ENCODE results near the gene SUSD1.
A peak's percentile ranks its signal among the peaks of the same experiment; 100 is the strongest.
"Not testable (repeated sequence)": the region's sequence is repeated elsewhere in the genome, so short reads cannot be mapped to it uniquely, and the experiment has no call there.

Gene SUSD1

DNA sequence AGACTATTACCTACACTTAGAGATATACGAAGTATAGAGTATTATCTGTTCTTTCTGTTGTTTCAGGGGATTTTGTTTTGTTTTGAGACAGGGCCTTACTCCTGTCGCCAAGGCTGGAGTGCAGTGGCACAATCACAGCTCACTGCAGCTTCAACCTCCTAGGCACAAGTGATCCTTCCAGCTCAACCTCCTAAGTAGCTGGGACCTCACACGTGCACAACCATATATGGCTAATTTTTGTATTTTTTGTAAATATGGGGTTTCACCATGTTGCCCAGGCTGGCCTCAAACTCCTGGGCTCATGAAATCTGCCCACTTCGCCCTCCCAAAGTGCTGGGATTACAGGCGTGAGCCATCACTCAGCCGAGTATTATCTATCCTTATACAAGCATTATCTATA is 45.9 kb downstream of the SUSD1 start:
- no peak for TF ChIP-seq ZFX (IDR thresholded peaks at IDR 0.05; ENCODE audit: borderline replicate concordance)
- TF ChIP-seq, protein P1, sequence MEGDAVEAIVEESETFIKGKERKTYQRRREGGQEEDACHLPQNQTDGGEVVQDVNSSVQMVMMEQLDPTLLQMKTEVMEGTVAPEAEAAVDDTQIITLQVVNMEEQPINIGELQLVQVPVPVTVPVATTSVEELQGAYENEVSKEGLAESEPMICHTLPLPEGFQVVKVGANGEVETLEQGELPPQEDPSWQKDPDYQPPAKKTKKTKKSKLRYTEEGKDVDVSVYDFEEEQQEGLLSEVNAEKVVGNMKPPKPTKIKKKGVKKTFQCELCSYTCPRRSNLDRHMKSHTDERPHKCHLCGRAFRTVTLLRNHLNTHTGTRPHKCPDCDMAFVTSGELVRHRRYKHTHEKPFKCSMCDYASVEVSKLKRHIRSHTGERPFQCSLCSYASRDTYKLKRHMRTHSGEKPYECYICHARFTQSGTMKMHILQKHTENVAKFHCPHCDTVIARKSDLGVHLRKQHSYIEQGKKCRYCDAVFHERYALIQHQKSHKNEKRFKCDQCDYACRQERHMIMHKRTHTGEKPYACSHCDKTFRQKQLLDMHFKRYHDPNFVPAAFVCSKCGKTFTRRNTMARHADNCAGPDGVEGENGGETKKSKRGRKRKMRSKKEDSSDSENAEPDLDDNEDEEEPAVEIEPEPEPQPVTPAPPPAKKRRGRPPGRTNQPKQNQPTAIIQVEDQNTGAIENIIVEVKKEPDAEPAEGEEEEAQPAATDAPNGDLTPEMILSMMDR (IDR thresholded peaks at IDR 0.05), result no peak

DNA sequence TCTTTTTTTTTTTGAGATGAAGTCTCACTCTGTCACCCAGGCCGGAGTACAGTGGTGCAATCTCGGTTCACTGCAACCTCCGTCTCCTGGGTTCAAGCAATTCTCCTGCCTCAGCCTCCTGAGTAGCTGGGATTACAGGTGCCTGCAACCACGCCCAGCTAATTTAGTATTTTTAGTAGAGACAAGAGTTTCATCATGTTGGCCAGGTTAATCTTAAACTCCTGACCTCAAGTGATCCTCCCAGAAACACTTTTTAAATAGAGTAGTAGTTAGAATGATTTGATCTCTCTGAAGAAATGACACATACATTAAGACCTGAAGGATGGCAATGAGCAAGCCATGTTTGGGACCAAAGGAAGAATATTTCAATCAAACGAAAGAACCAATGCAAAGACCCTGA is 46.7 kb downstream of the SUSD1 start:
- not testable (repeated sequence) for H3K27ac ChIP-seq

More for the DNA sequence above, 45.9 kb downstream of the SUSD1 start:
- no peak overlapping the region for H3K27ac ChIP-seq

DNA sequence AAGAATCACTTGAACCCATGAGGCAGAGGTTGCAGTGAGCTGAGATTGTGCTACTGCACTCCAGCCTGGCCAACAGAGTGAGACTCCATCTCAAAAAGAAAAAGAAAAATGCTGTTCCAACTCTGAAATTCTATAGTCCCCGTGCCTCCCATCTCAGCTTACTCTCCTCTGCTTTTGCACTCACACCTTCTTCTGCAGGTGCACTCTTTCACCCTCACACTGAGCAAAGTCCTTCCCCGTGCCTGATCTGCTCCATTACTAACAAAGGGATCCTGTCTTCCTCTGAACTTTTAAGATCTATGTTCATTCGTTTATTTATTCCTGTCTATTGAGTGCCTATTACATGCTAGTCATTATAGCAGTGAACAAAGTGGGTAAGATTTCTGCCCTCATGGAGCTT is 47.8 kb downstream of the SUSD1 start:
- TF ChIP-seq, protein P1 (IDR thresholded peaks at IDR 0.05), result no peak
- no peak for TF ChIP-seq ZFX (IDR thresholded peaks at IDR 0.05; ENCODE audit: borderline replicate concordance)
- H3K27ac ChIP-seq, result no peak overlapping the region

DNA sequence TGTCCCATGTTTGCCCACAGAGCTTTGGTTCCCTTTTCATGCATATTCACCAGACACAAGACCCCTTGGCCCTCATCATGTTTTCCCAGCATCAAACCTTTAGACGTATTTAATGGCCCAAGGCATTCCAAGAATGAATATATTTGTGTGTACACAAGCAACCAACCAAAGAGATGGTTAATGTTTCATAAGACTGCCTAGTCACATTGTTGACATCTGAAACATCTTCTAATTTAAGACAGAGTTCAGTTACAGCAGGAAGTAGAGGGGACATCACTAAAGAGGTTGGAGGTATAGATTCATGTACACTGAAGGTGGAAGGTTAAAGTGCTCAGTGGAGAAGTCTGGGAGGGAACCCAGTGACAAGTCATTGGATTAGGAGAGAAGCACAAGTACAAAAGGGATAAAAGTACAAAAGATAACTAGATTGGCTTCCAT is 49.1 kb downstream of the SUSD1 start:
- H3K27ac ChIP-seq, result peak overlapping the region; percentile 19; the same call in 1 of the 2 replicates
- no peak for TF ChIP-seq ZFX (IDR thresholded peaks at IDR 0.05; ENCODE audit: borderline replicate concordance)
- TF ChIP-seq, protein P1 (IDR thresholded peaks at IDR 0.05), result no peak

DNA sequence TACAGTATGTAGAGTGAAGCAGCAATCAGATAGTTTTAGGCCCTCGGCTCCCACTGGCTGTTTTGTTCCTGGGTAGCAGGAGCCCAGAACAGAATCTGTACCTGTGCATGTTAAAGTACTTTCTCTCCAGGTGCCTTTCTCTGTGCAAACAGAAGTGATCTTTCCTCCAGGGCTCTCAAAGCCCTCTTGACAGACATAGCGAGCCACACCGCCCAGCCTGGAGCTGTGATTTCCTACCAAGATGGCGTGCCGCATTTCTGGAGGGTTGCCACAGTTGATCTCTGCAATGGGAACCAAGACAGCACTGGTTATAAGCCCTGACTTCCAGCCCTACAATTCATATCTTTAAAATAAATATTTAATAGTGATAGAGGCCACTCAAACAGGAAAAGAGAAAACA is 50.9 kb downstream of the SUSD1 start:
- no peak overlapping the region for H3K27ac ChIP-seq

DNA sequence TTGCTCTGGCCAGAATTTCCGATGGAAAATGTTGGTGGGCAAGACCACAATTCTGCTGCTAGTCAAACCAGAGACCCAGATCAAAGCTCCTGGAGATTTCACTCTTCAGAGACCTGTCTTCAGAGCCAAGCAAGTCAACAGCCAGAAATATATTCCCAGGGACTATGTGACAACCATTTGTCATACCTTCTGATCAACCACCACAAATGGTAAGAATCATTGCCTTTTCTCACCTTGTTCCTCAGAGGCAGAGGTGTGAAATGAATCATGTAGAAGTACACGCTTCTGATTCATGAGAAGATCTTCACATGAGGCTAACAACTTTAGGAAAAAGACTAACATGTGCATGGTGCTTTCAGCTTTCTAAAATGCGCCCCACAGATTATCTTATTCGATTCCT is 53.5 kb downstream of the SUSD1 start:
- no peak for TF ChIP-seq ZFX (IDR thresholded peaks at IDR 0.05; ENCODE audit: borderline replicate concordance)
- TF ChIP-seq, protein P1 (IDR thresholded peaks at IDR 0.05), result no peak
- no peak overlapping the region for H3K27ac ChIP-seq

More for the DNA sequence above, 50.9 kb downstream of the SUSD1 start:
- TF ChIP-seq, protein P1 (IDR thresholded peaks at IDR 0.05), result no peak
- no peak for TF ChIP-seq ZFX (IDR thresholded peaks at IDR 0.05; ENCODE audit: borderline replicate concordance)

DNA sequence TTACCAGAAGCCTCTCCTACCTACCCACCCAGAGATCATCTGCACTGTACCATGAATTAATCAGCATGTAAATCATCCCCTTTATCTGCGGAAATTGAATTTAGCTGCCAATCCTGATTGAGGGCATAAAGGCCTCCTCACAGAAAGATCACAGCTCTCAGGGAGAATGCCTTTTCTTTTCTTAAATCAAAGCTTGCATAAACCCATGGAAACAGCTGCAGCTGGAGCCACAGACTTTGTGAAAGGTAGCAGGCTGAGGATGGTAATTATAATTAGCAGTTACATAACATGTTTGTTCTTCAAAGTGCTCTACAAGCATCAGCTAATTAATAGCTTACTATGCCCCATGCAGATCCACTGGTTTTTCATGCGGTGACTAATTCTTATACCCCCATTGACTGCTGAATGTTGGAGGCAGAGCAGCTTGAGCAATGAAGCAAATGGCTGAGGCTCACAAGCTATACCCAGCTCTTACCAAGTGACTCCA is 54.6 kb downstream of the SUSD1 start:
- no peak for TF ChIP-seq ZFX (IDR thresholded peaks at IDR 0.05; ENCODE audit: borderline replicate concordance)
- TF ChIP-seq, protein P1 (IDR thresholded peaks at IDR 0.05), result no peak
- no peak overlapping the region for H3K27ac ChIP-seq

DNA sequence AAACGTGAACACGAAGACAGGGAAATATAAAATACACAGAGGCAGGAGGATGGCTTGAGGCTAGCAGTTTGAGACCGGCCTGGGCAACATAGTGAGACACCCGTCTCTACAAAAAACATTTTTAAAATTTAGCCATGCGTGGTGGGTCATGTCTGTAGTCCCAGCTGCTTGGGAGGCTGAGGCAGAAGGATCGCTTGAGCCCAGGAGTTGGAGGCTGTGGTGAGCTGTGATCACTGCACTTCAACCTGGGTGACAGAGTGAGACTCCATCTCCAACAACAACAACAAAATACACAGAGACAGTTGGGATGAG is 55.1 kb downstream of the SUSD1 start:
- TF ChIP-seq, protein P1 (IDR thresholded peaks at IDR 0.05), result no peak
- no peak for TF ChIP-seq ZFX (IDR thresholded peaks at IDR 0.05; ENCODE audit: borderline replicate concordance)
- peak overlapping the region; percentile 43; the same call in 1 of the 2 replicates for H3K27ac ChIP-seq
